ENCODE results near the gene DNAJA1. TPM values are rescaled to one million over a fixed set of nuclear protein-coding genes. Genes with fewer than 3 reads are reported as not detected.

Gene DNAJA1
- 100 to 1,000 TPM in 3 of 5 experiments, 10 to 100 TPM in 2; 66.8 to 204 (median 119) TPM for total RNA-seq
- 100 to 1,000 TPM in 1 of 2 donors, 10 to 100 TPM in 1; 77.3 to 116 TPM for polyA plus RNA-seq
- total RNA-seq = 1,094 reads per million, percentile 99 among the genes with 10 or more reads in this experiment

- Histone ChIP-seq H3K4me1 (ENCODE audit: control insufficient read depth in 2 of 2, insufficient read depth in 2 of 2, low read length in 2 of 2) (peaks cover 37 to 49% of the 10 kb centered on the region in 2 donors), H3K27me3 (ENCODE audit: control insufficient read depth in 2 of 2, insufficient read depth in 2 of 2, low read length in 2 of 2) (no peaks in the 10 kb centered on the region), H3K27ac (ENCODE audit: low read depth, low read length) (peak within 1 kb of the TSS; percentile 100), H3K36me3 (ENCODE audit: control insufficient read depth in 2 of 3, insufficient read depth in 3 of 3, low read length in 3 of 3) (peaks cover 0 to 26% (median 5%) of the 10 kb centered on the region in 3 experiments), H3K4me3 (ENCODE audit: low read length) (peak within 1 kb of the TSS; percentile 98), H3K9me3 (ENCODE audit: control insufficient read depth in 2 of 3, low read length in 3 of 3) (no peaks in the 10 kb centered on the region)
- peak within 1 kb of the TSS; percentile 82 to 98 (median 95) for H3K27ac Mint-ChIP-seq
- POLR2A ChIA-PET = interaction anchor here (0.6 to 3.0 kb wide), 22 partner anchors 11 to 641 kb away, joined by 3 to 20 read pairs (median 5); partner anchors contain the start of genes APTX, B4GALT1, BAG1 and CHMP5
- ATAC-seq (peak; percentile 91), DNase-seq (peak; percentile 92 to 99 (median 97))
- H3K4me3 Mint-ChIP-seq = peak within 1 kb of the TSS; percentile 91 to 99 (median 96)
- H3K4me1 Mint-ChIP-seq = peaks cover 51 to 83% (median 78%) of the 10 kb centered on the region in 7 donors
- CTCF ChIA-PET = no interaction called here
- H3K27me3 Mint-ChIP-seq = no peaks in the 10 kb centered on the region
- intact Hi-C loops (cut with micrococcal nuclease) = loop anchor here (1.0 to 10.0 kb wide), 12 partner anchors 9 to 1354 kb away; partner anchors contain the start of genes APTX (in 2 of the 2), B4GALT1 (in 2 of the 2), BAG1 (in 2 of the 2) and NDUFB6 (in 2 of the 2)
- peaks cover 0 to 2% (median 0%) of the 10 kb centered on the region in 11 donors for H3K9me3 Mint-ChIP-seq
- peaks cover 10 to 27% (median 17%) of the 10 kb centered on the region in 5 donors for H3K36me3 Mint-ChIP-seq
Measured at GRCh38 chr9:33024966-33025571, at the start of gene DNAJA1. Gene DNAJA1, plus strand, starts transcription at chr9:33025273. Its CDS starts 1,212 bp downstream, at chr9:33026485.

GRCh38 chr9:32978051-32978450 is 47.0 kb upstream of the DNAJA1 start:
- H3K36me3 Mint-ChIP-seq = peaks cover 15 to 46% (median 19%) of the 10 kb centered on the region in 5 donors
- CTCF ChIA-PET = no interaction called here
- Histone ChIP-seq H3K4me3 (ENCODE audit: low read length) (no peak overlapping the region), H3K4me1 (ENCODE audit: control insufficient read depth in 2 of 2, insufficient read depth in 2 of 2, low read length in 2 of 2) (no peaks in the 10 kb centered on the region), H3K9me3 (ENCODE audit: control insufficient read depth in 2 of 3, low read length in 3 of 3) (no peaks in the 10 kb centered on the region), H3K27ac (ENCODE audit: low read depth, low read length) (no peak overlapping the region), H3K36me3 (ENCODE audit: control insufficient read depth in 2 of 3, insufficient read depth in 3 of 3, low read length in 3 of 3) (peaks cover 0 to 35% (median 16%) of the 10 kb centered on the region in 3 experiments), H3K27me3 (ENCODE audit: control insufficient read depth in 2 of 2, insufficient read depth in 2 of 2, low read length in 2 of 2) (no peaks in the 10 kb centered on the region)
- peak overlapping the region in 3 of 9 donors; percentile 9 to 28 (median 27) for H3K27ac Mint-ChIP-seq
- no peak overlapping the region for H3K4me3 Mint-ChIP-seq
- POLR2A ChIA-PET = no interaction called here
- no peak for DNase-seq
- intact Hi-C loops (cut with micrococcal nuclease) = no loop called here
- peaks cover 0 to 5% (median 0%) of the 10 kb centered on the region in 7 donors for H3K4me1 Mint-ChIP-seq
- H3K9me3 Mint-ChIP-seq = no peaks in the 10 kb centered on the region
- ATAC-seq = no peak
- no peaks in the 10 kb centered on the region for H3K27me3 Mint-ChIP-seq

GRCh38 chr9:32986971-32987370 is 38.1 kb upstream of the DNAJA1 start:
- Mint-ChIP-seq H3K9me3 (no peaks in the 10 kb centered on the region), H3K36me3 (peaks cover 18 to 43% (median 34%) of the 10 kb centered on the region in 5 donors), H3K27me3 (no peaks in the 10 kb centered on the region), H3K4me1 (peaks cover 0 to 15% (median 4%) of the 10 kb centered on the region in 7 donors), H3K4me3 (no peak overlapping the region), H3K27ac (no peak overlapping the region)
- Histone ChIP-seq H3K27me3 (ENCODE audit: control insufficient read depth in 2 of 2, insufficient read depth in 2 of 2, low read length in 2 of 2) (no peaks in the 10 kb centered on the region), H3K36me3 (ENCODE audit: control insufficient read depth in 2 of 3, insufficient read depth in 3 of 3, low read length in 3 of 3) (peaks cover 5 to 63% (median 14%) of the 10 kb centered on the region in 3 experiments), H3K27ac (ENCODE audit: low read depth, low read length) (no peak overlapping the region), H3K9me3 (ENCODE audit: control insufficient read depth in 2 of 3, low read length in 3 of 3) (no peaks in the 10 kb centered on the region), H3K4me3 (ENCODE audit: low read length) (no peak overlapping the region), H3K4me1 (ENCODE audit: control insufficient read depth in 2 of 2, insufficient read depth in 2 of 2, low read length in 2 of 2) (no peaks in the 10 kb centered on the region)
- intact Hi-C loops (cut with micrococcal nuclease) = no loop called here
- no peak for ATAC-seq
- POLR2A ChIA-PET = no interaction called here
- CTCF ChIA-PET = interaction anchor here (0.7 kb wide), 1 partner anchor 19 kb away, joined by 3 read pairs; no protein-coding TSS in a partner anchor
- DNase-seq = no peak

DNA sequence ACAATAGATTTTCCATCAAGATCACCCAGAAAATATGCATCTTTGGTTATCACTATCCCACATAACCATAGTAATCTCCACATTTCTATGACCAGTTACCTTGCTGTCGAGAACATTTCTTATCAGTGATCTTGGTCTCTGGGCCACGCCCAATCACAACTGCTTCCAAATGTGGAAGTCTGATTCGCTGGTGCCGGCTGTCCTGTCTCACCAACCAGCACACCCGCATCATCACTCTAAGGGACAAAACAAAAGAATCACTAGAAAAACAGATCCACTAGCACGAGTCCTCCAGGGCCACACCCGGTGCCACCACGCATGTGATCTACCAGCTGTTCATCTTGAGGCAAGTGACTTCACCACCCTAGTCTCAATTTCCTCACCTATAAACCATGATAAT is 35.4 kb upstream of the DNAJA1 start:
- H3K27ac ChIP-seq (ENCODE audit: low read depth, low read length) = no peak overlapping the region
- H3K36me3 Mint-ChIP-seq = peaks cover 16 to 38% (median 22%) of the 10 kb centered on the region in 5 donors
- H3K4me1 ChIP-seq (ENCODE audit: control insufficient read depth in 2 of 2, insufficient read depth in 2 of 2, low read length in 2 of 2) = no peaks in the 10 kb centered on the region
- H3K27me3 ChIP-seq (ENCODE audit: control insufficient read depth in 2 of 2, insufficient read depth in 2 of 2, low read length in 2 of 2) = no peaks in the 10 kb centered on the region
- no peaks in the 10 kb centered on the region for H3K9me3 ChIP-seq (ENCODE audit: control insufficient read depth in 2 of 3, low read length in 3 of 3)
- DNase-seq (no peak), ATAC-seq (no peak)
- ChIA-PET POLR2A (no interaction called here), CTCF (no interaction called here)
- peaks cover 5 to 64% (median 14%) of the 10 kb centered on the region in 3 experiments for H3K36me3 ChIP-seq (ENCODE audit: control insufficient read depth in 2 of 3, insufficient read depth in 3 of 3, low read length in 3 of 3)
- peaks cover 8 to 29% (median 24%) of the 10 kb centered on the region in 7 donors for H3K4me1 Mint-ChIP-seq
- no peaks in the 10 kb centered on the region for H3K9me3 Mint-ChIP-seq
- no peaks in the 10 kb centered on the region for H3K27me3 Mint-ChIP-seq
- H3K4me3 ChIP-seq (ENCODE audit: low read length) = no peak overlapping the region
- peak overlapping the region in 1 of 9 donors; percentile 7 for H3K27ac Mint-ChIP-seq
- intact Hi-C loops (cut with micrococcal nuclease) = no loop called here
- H3K4me3 Mint-ChIP-seq = no peak overlapping the region

- Mint-ChIP-seq H3K36me3 (peaks cover 18 to 47% (median 25%) of the 10 kb centered on the region in 5 donors), H3K4me3 (no peak overlapping the region), H3K4me1 (peaks cover 8 to 45% (median 32%) of the 10 kb centered on the region in 7 donors), H3K27me3 (no peaks in the 10 kb centered on the region), H3K9me3 (no peaks in the 10 kb centered on the region), H3K27ac (peak overlapping the region in 2 of 9 donors; percentile 8 to 14)
- ChIA-PET CTCF (no interaction called here), POLR2A (no interaction called here)
- intact Hi-C loops (cut with micrococcal nuclease) = no loop called here
- DNase-seq (no peak), ATAC-seq (no peak)
- Histone ChIP-seq H3K36me3 (ENCODE audit: control insufficient read depth in 2 of 3, insufficient read depth in 3 of 3, low read length in 3 of 3) (peaks cover 9 to 63% (median 12%) of the 10 kb centered on the region in 3 experiments), H3K4me3 (ENCODE audit: low read length) (no peak overlapping the region), H3K27me3 (ENCODE audit: control insufficient read depth in 2 of 2, insufficient read depth in 2 of 2, low read length in 2 of 2) (no peaks in the 10 kb centered on the region), H3K27ac (ENCODE audit: low read depth, low read length) (no peak overlapping the region), H3K4me1 (ENCODE audit: control insufficient read depth in 2 of 2, insufficient read depth in 2 of 2, low read length in 2 of 2) (no peaks in the 10 kb centered on the region), H3K9me3 (ENCODE audit: control insufficient read depth in 2 of 3, low read length in 3 of 3) (no peaks in the 10 kb centered on the region)
Measured at GRCh38 chr9:32991897-32992594, 33.0 kb upstream of the DNAJA1 start.

DNA sequence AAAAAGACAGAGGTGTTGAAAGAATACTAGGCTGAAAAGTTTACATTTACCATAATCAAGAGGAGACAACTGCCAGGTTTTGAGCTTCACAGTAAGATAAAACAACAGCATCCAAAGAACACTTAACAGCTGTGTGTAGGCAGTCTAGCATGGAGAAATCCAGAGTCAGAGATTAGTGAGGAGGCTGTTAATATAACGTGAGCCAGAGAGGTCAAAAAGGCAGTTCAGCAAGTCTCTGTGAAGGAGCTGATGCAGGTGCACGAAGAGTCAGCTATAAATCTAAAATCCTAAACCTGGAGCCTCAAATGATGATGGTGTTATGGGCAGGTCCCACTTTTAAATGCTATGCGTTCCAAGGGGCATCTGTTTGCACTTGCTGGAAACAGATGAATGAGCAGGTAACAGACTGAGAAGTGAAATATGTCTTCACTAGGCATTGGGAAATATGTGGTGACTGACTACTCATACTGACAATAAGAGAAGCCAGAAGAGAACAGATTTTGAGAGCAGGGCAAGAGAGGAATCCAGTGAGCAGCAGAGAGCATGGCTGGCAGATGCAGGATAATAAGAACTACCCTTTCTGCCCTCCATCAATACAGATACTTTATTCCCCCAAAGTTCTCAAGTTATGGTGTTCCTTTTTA is 32.4 kb upstream of the DNAJA1 start:
- POLR2A ChIA-PET = interaction anchor here (1.1 kb wide), 1 partner anchor 445 kb away, joined by 3 read pairs; no protein-coding TSS in a partner anchor
- Mint-ChIP-seq H3K9me3 (no peaks in the 10 kb centered on the region), H3K27ac (no peak overlapping the region), H3K27me3 (no peaks in the 10 kb centered on the region), H3K4me3 (no peak overlapping the region), H3K4me1 (peaks cover 13 to 52% (median 39%) of the 10 kb centered on the region in 7 donors), H3K36me3 (peaks cover 11 to 47% (median 25%) of the 10 kb centered on the region in 5 donors)
- no peak for DNase-seq
- no peaks in the 10 kb centered on the region for H3K27me3 ChIP-seq (ENCODE audit: control insufficient read depth in 2 of 2, insufficient read depth in 2 of 2, low read length in 2 of 2)
- no peaks in the 10 kb centered on the region for H3K4me1 ChIP-seq (ENCODE audit: control insufficient read depth in 2 of 2, insufficient read depth in 2 of 2, low read length in 2 of 2)
- H3K4me3 ChIP-seq (ENCODE audit: low read length) = no peak overlapping the region
- H3K27ac ChIP-seq (ENCODE audit: low read depth, low read length) = no peak overlapping the region
- H3K36me3 ChIP-seq (ENCODE audit: control insufficient read depth in 2 of 3, insufficient read depth in 3 of 3, low read length in 3 of 3) = peaks cover 7 to 59% (median 8%) of the 10 kb centered on the region in 3 experiments
- no peak for ATAC-seq
- no peaks in the 10 kb centered on the region for H3K9me3 ChIP-seq (ENCODE audit: control insufficient read depth in 2 of 3, low read length in 3 of 3)
- intact Hi-C loops (cut with micrococcal nuclease) = no loop called here
- CTCF ChIA-PET = no interaction called here

All from naive thymus-derived CD4-positive, alpha-beta T cell (primary cell).